A549 (cell line): ENCODE measurements around the gene PPP1R9A. TPM values are rescaled to one million over a fixed set of nuclear protein-coding genes. Genes with fewer than 3 reads are reported as not detected.

Experiments
- ATAC-seq, 2 experiments: fragments of 200-7000 bp in 1 of 2; fragments of >200 bp in 1 of 2; cut with Nextera tagmentation in 1 of 2; cut with Tn5 transposase in 1 of 2; 3 replicates each; pipeline versions ENCODE4 v1.8.0 to v1.9.1; 2018 to 2020; ENCODE audit warnings: mild to moderate bottlenecking in 1 of 2, moderate library complexity in 1 of 2
- CTCF ChIA-PET: fragments of 300-600 bp; sonication (Branson Sonifier 250); formaldehyde crosslinking; extraction: SDS; loops from one replicate; lab custom pipeline; 2021; ENCODE audit warnings: antibody characterized with exemption, inconsistent platforms; lab: Yijun Ruan, JAX
- POLR2A ChIA-PET: fragments of 350-600 bp; formaldehyde crosslinking; extraction: SDS; loops from one replicate; lab custom pipeline; 2021; ENCODE audit warnings: antibody characterized with exemption, inconsistent platforms; lab: Yijun Ruan, JAX
- DNase-seq, 2 experiments: peaks; one replicate each; pipeline versions ENCODE4 v3.0.0 to v3.0.0-alpha.2; 2011 to 2016; ENCODE audit warnings: low read depth in 1 of 2, low spot score in 1 of 2
- FAIRE-seq: peaks from 2 replicates; lab custom pipeline; 2011; peaks lifted over from hg19 to GRCh38; lab: Jason Lieb, UNC
- H3K27ac ChIP-seq, 2 experiments: fragments of >200 bp; sonication (Bioruptor Twin); formaldehyde crosslinking; 3 replicates each; pipeline ENCODE4 v1.5.1; 2016 to 2017
- H3K4me1 ChIP-seq: fragments of >200 bp; sonication (Bioruptor Twin); formaldehyde crosslinking; 3 replicates; pipeline ENCODE4 v1.6.1; 2016
- H3K4me2 ChIP-seq: fragments of >200 bp; sonication (Bioruptor Twin); formaldehyde crosslinking; 3 replicates; pipeline ENCODE4 v1.6.1; 2016
- H3K4me3 ChIP-seq: fragments of >200 bp; sonication (Bioruptor Twin); formaldehyde crosslinking; 3 replicates; pipeline ENCODE4 v1.5.1; 2016
- H3K9me3 ChIP-seq: fragments of >200 bp; sonication (Bioruptor Twin); formaldehyde crosslinking; 3 replicates; pipeline ENCODE4 v1.6.1; 2016
- BHLHE40 ChIP-seq: IDR thresholded peaks from 2 replicates; pipeline ENCODE4 v1.6.1; 2012; ENCODE audit warnings: low read depth, low read length, inconsistent platforms
- CBX8 ChIP-seq: fragments of 200-600 bp; sonication (generic); IDR thresholded peaks from 2 replicates; pipeline ENCODE4 v1.6.1; 2016
- EHF ChIP-seq: fragments of 250-450 bp; sonication (Bioruptor Pico); IDR thresholded peaks from 2 replicates; pipeline ENCODE4 v1.5.0; 2020; ENCODE audit warnings: mild to moderate bottlenecking
- EHMT2 ChIP-seq: fragments of 200-600 bp; sonication (generic); IDR thresholded peaks from 2 replicates; pipeline ENCODE4 v1.6.1; 2016; ENCODE audit warnings: antibody characterized with exemption, low read depth, mild to moderate bottlenecking, moderate library complexity
- EP300 ChIP-seq, 2 experiments: fragments of >200 bp; sonication (Bioruptor Twin); formaldehyde crosslinking; IDR thresholded peaks; 2 replicates in 1 of 2; 3 replicates in 1 of 2; pipeline ENCODE4 v1.6.1; 2016 to 2017
- GATA3 ChIP-seq: IDR thresholded peaks from 2 replicates; pipeline ENCODE4 v1.6.1; 2012; ENCODE audit warnings: borderline replicate concordance
- HDAC2 ChIP-seq: fragments of 200-600 bp; sonication (generic); IDR thresholded peaks from 2 replicates; pipeline ENCODE4 v1.6.1; 2016
- HEYL ChIP-seq: fragments of 250-450 bp; sonication (Bioruptor Pico); IDR thresholded peaks from 2 replicates; pipeline ENCODE4 v1.8.0; 2021; ENCODE audit warnings: mild to moderate bottlenecking, moderate library complexity
- HOXB13 ChIP-seq: fragments of 250-450 bp; sonication (Bioruptor Pico); IDR thresholded peaks from 2 replicates; pipeline ENCODE4 v1.5.0; 2020; ENCODE audit warnings: low read depth, mild to moderate bottlenecking, moderate library complexity
- KDM5A ChIP-seq: fragments of 200-600 bp; sonication (generic); IDR thresholded peaks from 2 replicates; pipeline ENCODE4 v1.6.1; 2016; ENCODE audit warnings: antibody characterized with exemption, mild to moderate bottlenecking
- MAFK ChIP-seq: fragments of 450-650 bp; IDR thresholded peaks from 2 replicates; pipeline ENCODE4 v1.6.1; 2014; ENCODE audit not compliant: partially characterized antibody
- MYC ChIP-seq: IDR thresholded peaks from 2 replicates; pipeline ENCODE4 v1.6.1; 2012; ENCODE audit warnings: mild to moderate bottlenecking, inconsistent platforms, low read length, improper control_type of control experiment, borderline replicate concordance
- NR3C1 ChIP-seq: fragments of >200 bp; sonication (Bioruptor Twin); formaldehyde crosslinking; IDR thresholded peaks from 3 replicates; pipeline ENCODE4 v1.6.1; 2017
- POLR2A ChIP-seq: IDR thresholded peaks from 2 replicates; pipeline ENCODE4 v1.6.1; 2012; ENCODE audit warnings: mild to moderate bottlenecking, low read length
- POLR2AphosphoS2 ChIP-seq: conservative IDR thresholded peaks from 2 replicates; pipeline ENCODE4 v1.6.1; 2012; ENCODE audit warnings: low read length, improper control_type of control experiment, inconsistent platforms
- RCOR1 ChIP-seq: fragments of 150-350 bp; IDR thresholded peaks from 2 replicates; pipeline ENCODE4 v1.6.1; 2014; ENCODE audit warnings: antibody characterized with exemption, low read length, low read depth
- RFX5 ChIP-seq: fragments of 450-650 bp; IDR thresholded peaks from 2 replicates; pipeline ENCODE4 v1.7.1; 2014; ENCODE audit warnings: antibody characterized with exemption, mild to moderate bottlenecking, moderate library complexity
- RNF2 ChIP-seq: fragments of 200-600 bp; sonication (generic); IDR thresholded peaks from 2 replicates; pipeline ENCODE4 v1.6.1; 2016; ENCODE audit warnings: low read depth, mild to moderate bottlenecking, antibody characterized with exemption, moderate library complexity, borderline replicate concordance
- SMC3 ChIP-seq: fragments of >200 bp; sonication (Bioruptor Twin); formaldehyde crosslinking; IDR thresholded peaks from 3 replicates; pipeline ENCODE4 v1.6.1; 2018; ENCODE audit warnings: inconsistent platforms
- TFCP2L1 ChIP-seq: fragments of 250-450 bp; sonication (Bioruptor Pico); IDR thresholded peaks from 2 replicates; pipeline ENCODE4 v1.5.0; 2021; ENCODE audit warnings: mild to moderate bottlenecking
- ZNF302 ChIP-seq: fragments of 250-450 bp; sonication (Bioruptor Pico); IDR thresholded peaks from 2 replicates; pipeline ENCODE4 v1.9.0; 2021; ENCODE audit warnings: inconsistent platforms, mild to moderate bottlenecking, moderate library complexity
- WGBS: methylation state at CpG from one replicate; pipeline ENCODE4 v1.1.6; 2017; ENCODE audit errors: missing lambda C conversion rate; 5-methylcytosine and 5-hydroxymethylcytosine counted together
- polyA plus RNA-seq, 4 experiments: library from polyadenylated mRNA; depleted of rRNA in 3 of 4; stranded (reverse); fragments of >200 nt; fragmentation: RNase III in 1 of 4; extraction: RNeasy Plus Mini Kit Qiagen cat#74134 plus additional on column Dnase treatment in 1 of 4; gene quantifications; 2 replicates in 3 of 4; 3 replicates in 1 of 4; pipeline ENCODE4 v1.2.3, GENCODE V29; 2011 to 2017
- TF ChIP-seq, protein P1 (sequence below): fragments of >200 bp; sonication (Bioruptor Twin); formaldehyde crosslinking; IDR thresholded peaks from 3 replicates; pipeline ENCODE4 v1.5.1; 2016
- TF ChIP-seq, protein P2 (sequence below): fragments of 450-650 bp; IDR thresholded peaks from 2 replicates; pipeline ENCODE4 v1.6.1; 2014; ENCODE audit warnings: antibody characterized with exemption
- TF ChIP-seq, protein P3 (sequence below): fragments of >200 bp; sonication (Bioruptor Twin); formaldehyde crosslinking; IDR thresholded peaks from 3 replicates; pipeline ENCODE4 v1.6.1; 2016
- TF ChIP-seq, protein P4 (sequence below): fragments of 150-350 bp; IDR thresholded peaks from 2 replicates; pipeline ENCODE4 v1.6.1; 2014; ENCODE audit warnings: low read depth, mild to moderate bottlenecking, low read length

The PPP1R9A gene
- polyA plus RNA-seq, 2 of the 4 experiments (the other 2 are of a cell fraction) = 5.0 to 18.7 TPM

DNA sequence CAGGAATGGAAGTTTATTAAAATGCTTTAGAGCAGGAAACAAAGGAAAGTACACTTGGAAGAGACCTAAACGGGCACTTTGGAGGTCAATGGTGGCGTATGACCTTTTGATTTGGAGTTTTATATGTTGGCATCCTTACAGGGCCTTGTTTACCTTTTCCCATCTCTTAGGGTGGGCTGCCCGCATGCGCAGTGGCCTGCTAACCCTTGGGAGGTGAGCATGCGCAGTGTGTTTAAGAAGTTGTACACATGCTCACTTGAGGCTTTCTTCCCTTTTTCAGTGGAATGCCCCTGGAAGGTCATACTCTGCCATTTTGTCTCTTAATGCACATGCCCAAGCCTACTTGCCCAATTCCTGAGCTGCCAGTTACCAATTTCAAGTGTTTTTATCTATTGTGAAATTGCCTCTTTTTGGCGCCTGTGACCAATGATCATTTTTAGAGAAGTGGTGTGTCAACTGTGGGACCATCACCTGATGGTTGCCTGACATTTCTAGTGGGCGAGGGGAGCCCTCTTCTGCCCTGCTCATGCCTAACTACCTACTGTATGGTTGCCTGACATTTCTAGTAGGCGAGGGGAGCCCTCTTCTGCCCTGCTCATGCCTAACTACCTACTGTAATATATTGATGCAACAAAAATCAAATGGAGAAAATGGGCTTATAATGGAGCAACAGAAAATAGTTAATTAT, 138.0 kb downstream of the PPP1R9A start (continued):
- TF ChIP-seq, protein P1, sequence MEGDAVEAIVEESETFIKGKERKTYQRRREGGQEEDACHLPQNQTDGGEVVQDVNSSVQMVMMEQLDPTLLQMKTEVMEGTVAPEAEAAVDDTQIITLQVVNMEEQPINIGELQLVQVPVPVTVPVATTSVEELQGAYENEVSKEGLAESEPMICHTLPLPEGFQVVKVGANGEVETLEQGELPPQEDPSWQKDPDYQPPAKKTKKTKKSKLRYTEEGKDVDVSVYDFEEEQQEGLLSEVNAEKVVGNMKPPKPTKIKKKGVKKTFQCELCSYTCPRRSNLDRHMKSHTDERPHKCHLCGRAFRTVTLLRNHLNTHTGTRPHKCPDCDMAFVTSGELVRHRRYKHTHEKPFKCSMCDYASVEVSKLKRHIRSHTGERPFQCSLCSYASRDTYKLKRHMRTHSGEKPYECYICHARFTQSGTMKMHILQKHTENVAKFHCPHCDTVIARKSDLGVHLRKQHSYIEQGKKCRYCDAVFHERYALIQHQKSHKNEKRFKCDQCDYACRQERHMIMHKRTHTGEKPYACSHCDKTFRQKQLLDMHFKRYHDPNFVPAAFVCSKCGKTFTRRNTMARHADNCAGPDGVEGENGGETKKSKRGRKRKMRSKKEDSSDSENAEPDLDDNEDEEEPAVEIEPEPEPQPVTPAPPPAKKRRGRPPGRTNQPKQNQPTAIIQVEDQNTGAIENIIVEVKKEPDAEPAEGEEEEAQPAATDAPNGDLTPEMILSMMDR = peak; percentile 48; the same call in 2 of the 3 replicates
- TF ChIP-seq EHMT2 (0 out of 2 replicates have a peak, but pooled peaks have one; percentile 61), POLR2AphosphoS2 (no peak)

DNA sequence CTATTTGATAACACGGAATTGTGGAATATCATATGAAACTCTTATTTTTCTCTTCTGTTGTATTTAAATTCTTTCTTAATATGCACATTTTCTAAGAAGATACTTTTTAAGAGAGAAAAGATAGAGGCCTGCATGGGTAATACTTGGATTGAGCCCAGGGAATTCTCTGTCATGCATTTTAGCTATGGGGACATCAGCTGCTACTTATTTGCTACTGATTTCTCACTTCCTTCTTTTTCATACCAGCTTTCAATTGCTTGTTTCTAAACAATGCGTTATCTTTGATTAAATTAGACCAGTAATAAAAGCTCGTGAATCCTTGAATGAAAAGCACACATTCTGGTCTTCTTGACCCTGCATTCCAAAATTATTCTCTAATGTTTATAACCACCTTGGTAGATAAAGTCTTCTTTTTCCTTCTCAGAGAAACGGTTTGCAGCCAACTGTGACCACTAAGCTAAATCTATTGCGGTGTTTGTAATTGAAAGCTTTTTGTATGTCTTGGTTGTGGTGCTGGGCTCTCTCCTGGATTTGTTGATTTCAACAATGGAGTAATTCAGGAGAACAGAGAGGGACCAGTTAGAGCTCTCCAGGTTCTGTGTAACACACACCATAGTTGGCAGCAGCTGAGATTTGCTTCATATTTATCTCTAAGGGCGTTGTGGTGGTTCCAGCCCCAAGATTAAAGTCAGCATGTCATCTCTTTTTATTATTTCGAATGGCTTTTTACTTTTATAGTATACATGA, 139.3 kb downstream of the PPP1R9A start:
- H3K4me3 ChIP-seq = no peak overlapping the region
- POLR2A ChIA-PET = no interaction called here
- 80% methylated on average over 7 of the region's 7 CpGs for WGBS
- FAIRE-seq (no peak), ATAC-seq (no peak), DNase-seq (no peak)
- TF ChIP-seq EHMT2 = no peak
- TF ChIP-seq HDAC2 = no peak
- TF ChIP-seq, protein P2, sequence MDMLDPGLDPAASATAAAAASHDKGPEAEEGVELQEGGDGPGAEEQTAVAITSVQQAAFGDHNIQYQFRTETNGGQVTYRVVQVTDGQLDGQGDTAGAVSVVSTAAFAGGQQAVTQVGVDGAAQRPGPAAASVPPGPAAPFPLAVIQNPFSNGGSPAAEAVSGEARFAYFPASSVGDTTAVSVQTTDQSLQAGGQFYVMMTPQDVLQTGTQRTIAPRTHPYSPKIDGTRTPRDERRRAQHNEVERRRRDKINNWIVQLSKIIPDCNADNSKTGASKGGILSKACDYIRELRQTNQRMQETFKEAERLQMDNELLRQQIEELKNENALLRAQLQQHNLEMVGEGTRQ = no peak
- TF ChIP-seq RFX5 = no peak
- TF ChIP-seq, protein P3, sequence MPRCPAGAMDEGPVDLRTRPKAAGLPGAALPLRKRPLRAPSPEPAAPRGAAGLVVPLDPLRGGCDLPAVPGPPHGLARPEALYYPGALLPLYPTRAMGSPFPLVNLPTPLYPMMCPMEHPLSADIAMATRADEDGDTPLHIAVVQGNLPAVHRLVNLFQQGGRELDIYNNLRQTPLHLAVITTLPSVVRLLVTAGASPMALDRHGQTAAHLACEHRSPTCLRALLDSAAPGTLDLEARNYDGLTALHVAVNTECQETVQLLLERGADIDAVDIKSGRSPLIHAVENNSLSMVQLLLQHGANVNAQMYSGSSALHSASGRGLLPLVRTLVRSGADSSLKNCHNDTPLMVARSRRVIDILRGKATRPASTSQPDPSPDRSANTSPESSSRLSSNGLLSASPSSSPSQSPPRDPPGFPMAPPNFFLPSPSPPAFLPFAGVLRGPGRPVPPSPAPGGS = no peak
- TF ChIP-seq KDM5A = no peak
- TF ChIP-seq, protein P1 = no peak
- TF ChIP-seq RCOR1 = no peak
- no peak for TF ChIP-seq ZNF302 (CRISPR knock-in tag)
- no peak for TF ChIP-seq SMC3
- no peak for TF ChIP-seq EHF (CRISPR knock-in tag)
- no peak for TF ChIP-seq CBX8
- TF ChIP-seq MAFK = no peak
- TF ChIP-seq RNF2 = no peak
- no peaks in the 10 kb centered on the region for H3K9me3 ChIP-seq
- no peaks in the 10 kb centered on the region for H3K4me1 ChIP-seq
- H3K27ac ChIP-seq = no peak overlapping the region
- CTCF ChIA-PET = interaction anchor here (0.5 to 1.8 kb wide), 6 partner anchors 9 to 200 kb away, joined by 3 to 5 read pairs (median 4); no protein-coding TSS in a partner anchor
- no peak overlapping the region for H3K4me2 ChIP-seq

DNA sequence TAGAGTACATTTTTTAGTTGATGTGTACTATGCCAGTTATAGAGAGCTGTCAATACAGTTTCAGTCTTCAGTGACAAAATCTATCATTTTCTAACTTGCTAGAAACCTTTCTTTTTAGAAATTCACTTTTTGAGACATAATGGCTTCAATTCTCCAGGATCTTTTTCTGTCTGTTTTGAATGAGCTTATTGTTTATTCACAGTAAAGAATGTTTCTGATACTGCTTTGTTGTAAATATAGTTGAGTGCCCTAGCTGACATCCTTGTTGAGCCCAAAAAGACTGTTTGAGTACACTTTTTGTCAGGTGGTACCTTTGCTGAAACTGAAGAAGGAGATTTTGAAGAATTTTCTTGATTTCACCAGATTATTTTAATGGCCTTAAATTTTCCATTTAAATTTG, 139.9 kb downstream of the PPP1R9A start:
- ChIA-PET CTCF (interaction anchor here (0.5 to 1.8 kb wide), 4 partner anchors 8 to 200 kb away, joined by 3 to 5 read pairs (median 4); no protein-coding TSS in a partner anchor), POLR2A (no interaction called here)
- Histone ChIP-seq H3K4me3 (no peak overlapping the region), H3K4me1 (no peaks in the 10 kb centered on the region), H3K4me2 (no peak overlapping the region), H3K27ac (no peak overlapping the region), H3K9me3 (no peaks in the 10 kb centered on the region)
- ATAC-seq (no peak), DNase-seq (no peak), FAIRE-seq (no peak)
- TF ChIP-seq, protein P4, sequence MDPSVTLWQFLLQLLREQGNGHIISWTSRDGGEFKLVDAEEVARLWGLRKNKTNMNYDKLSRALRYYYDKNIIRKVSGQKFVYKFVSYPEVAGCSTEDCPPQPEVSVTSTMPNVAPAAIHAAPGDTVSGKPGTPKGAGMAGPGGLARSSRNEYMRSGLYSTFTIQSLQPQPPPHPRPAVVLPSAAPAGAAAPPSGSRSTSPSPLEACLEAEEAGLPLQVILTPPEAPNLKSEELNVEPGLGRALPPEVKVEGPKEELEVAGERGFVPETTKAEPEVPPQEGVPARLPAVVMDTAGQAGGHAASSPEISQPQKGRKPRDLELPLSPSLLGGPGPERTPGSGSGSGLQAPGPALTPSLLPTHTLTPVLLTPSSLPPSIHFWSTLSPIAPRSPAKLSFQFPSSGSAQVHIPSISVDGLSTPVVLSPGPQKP = no peak
- TF ChIP-seq POLR2A (no peak), SMC3 (no peak), TFCP2L1 (CRISPR knock-in tag) (no peak), HEYL (CRISPR knock-in tag) (no peak), NR3C1 (no peak), GATA3 (no peak), BHLHE40 (no peak), MYC (no peak), HOXB13 (CRISPR knock-in tag) (no peak), EP300 (IDR thresholded peaks at IDR 0.05) (no peak)
- TF ChIP-seq, protein P1 = no peak
